NT2/D1 (cell line): ENCODE data around the gene CDH4.

Source experiments
- YY1 ChIP-seq: IDR thresholded peaks from 2 replicates; pipeline ENCODE4 v1.6.1; 2011; ENCODE audit not compliant: insufficient read length, insufficient read depth
- ZNF274 ChIP-seq: IDR thresholded peaks from 2 replicates; pipeline ENCODE4 v1.6.1; 2011; ENCODE audit warnings: mild to moderate bottlenecking, low read depth, low read length

DNA sequence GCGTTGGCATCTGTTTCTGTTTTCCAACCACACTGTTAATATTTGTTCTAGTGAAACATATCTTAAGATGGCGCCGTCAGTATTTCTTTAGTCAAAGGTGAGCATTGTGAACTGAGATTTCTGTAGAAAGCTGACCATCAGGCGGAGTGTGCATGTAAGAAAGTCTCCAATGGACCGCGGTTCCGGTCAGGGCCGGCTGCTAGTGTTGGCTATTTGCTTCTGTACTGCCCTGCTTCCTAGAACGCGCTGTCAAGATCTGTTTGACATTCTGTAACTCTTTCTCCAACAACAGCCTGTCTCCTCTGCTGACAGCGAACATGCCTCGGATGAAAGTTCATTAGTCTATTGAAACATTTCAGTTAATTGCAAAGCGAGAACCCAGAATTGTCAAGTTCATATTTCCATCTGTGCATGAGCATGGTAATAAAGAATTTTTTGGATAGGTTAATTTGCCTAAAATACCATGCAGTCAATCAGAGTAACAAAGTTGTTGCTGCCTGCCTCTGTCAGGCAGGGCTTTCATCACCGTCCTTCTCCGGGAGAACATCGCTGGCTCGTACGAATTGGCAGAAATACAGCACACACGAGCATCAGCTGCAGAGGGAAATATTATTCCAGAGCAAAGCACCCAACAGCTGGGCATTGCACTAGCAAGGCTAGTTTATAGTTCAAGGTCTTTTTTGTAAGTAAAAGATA lies 369.1 kb downstream of the CDH4 start:
- TF ChIP-seq ZNF274 (no peak), YY1 (no peak)
